SK-N-SH (cell line): ENCODE data around the gene DBR1. TPM values are rescaled to one million over a fixed set of nuclear protein-coding genes. Genes with fewer than 3 reads are reported as not detected.

Experiments
- CTCF ChIA-PET: fragments of 300-600, 350-600 bp; formaldehyde crosslinking; extraction: SDS; loops from one replicate; lab custom pipeline; 2021; lab: Yijun Ruan, JAX
- POLR2A ChIA-PET: fragments of 350-600 bp; sonication (Branson Sonifier 250); formaldehyde crosslinking; extraction: SDS; loops from one replicate; lab custom pipeline; 2020; ENCODE audit warnings: antibody characterized with exemption, inconsistent platforms; lab: Yijun Ruan, JAX
- DNase-seq: peaks from one replicate; pipeline ENCODE4 v3.0.0; 2012
- H2AFZ ChIP-seq: fragments of 200-600 bp; sonication (generic); 2 replicates; pipeline ENCODE4 v1.8.1; 2016; ENCODE audit warnings: antibody characterized with exemption, mild to moderate bottlenecking, low read depth
- H3F3A ChIP-seq: fragments of 200-600 bp; sonication (generic); replicated peaks from 2 replicates; pipeline ENCODE3; 2016; ENCODE audit warnings: antibody characterized with exemption, mild to moderate bottlenecking; ENCODE audit not compliant: insufficient read depth
- H3K27ac ChIP-seq, 2 experiments: fragments of 200-500 bp in 1 of 2; fragments of 200-600 bp in 1 of 2; sonication (Bioruptor generic) in 1 of 2; sonication (generic), shearing (Covaris generic) in 1 of 2; 2 replicates each; pipeline versions ENCODE4 v1.5.1 to v1.6.1; 2014 to 2016; ENCODE audit warnings: low read depth in 2 of 2, inconsistent platforms in 1 of 2, low read length in 1 of 2, mild to moderate bottlenecking in 1 of 2, mixed read lengths in 1 of 2
- H3K27me3 ChIP-seq: fragments of 200-600 bp; sonication (generic), shearing (Covaris generic); 2 replicates; pipeline ENCODE4 v1.6.1; 2016; ENCODE audit warnings: mixed run types; ENCODE audit not compliant: insufficient read depth
- H3K36me3 ChIP-seq, 2 experiments: fragments of 200-500 bp in 1 of 2; fragments of 200-600 bp in 1 of 2; sonication (Bioruptor generic) in 1 of 2; sonication (generic) in 1 of 2; replicated peaks in 1 of 2; 2 replicates each; pipeline versions ENCODE3 to v1.5.1; 2014 to 2016; ENCODE audit warnings: low read length in 1 of 2, mild to moderate bottlenecking in 1 of 2; ENCODE audit not compliant: insufficient read depth in 2 of 2, control insufficient read depth in 1 of 2
- H3K4me1 ChIP-seq, 2 experiments: fragments of 200-500 bp in 1 of 2; fragments of 200-600 bp in 1 of 2; sonication (Bioruptor generic) in 1 of 2; sonication (generic), shearing (Covaris generic) in 1 of 2; 2 replicates each; pipeline versions ENCODE4 v1.5.1 to v1.6.1; 2014 to 2016; ENCODE audit warnings: low read depth in 1 of 2, low read length in 1 of 2, mixed run types in 1 of 2; ENCODE audit not compliant: insufficient read depth in 2 of 2, control insufficient read depth in 1 of 2
- H3K4me2 ChIP-seq: fragments of 200-600 bp; sonication (generic), shearing (Covaris generic); 2 replicates; pipeline ENCODE4 v1.6.1; 2017; ENCODE audit warnings: mixed run types
- H3K4me3 ChIP-seq, 2 experiments: fragments of 200-500 bp in 1 of 2; fragments of 200-600 bp in 1 of 2; sonication (Bioruptor generic) in 1 of 2; sonication (generic), shearing (Covaris generic) in 1 of 2; 2 replicates each; pipeline versions ENCODE4 v1.5.1 to v1.8.1; 2014 to 2016; ENCODE audit warnings: low read depth in 2 of 2, inconsistent platforms in 1 of 2, low read length in 1 of 2, mild to moderate bottlenecking in 1 of 2, mixed read lengths in 1 of 2, moderate library complexity in 1 of 2
- H3K79me2 ChIP-seq: fragments of 200-600 bp; sonication (generic); 2 replicates; pipeline ENCODE4 v1.8.1; 2017; ENCODE audit warnings: mild to moderate bottlenecking; ENCODE audit not compliant: insufficient read depth
- H3K9ac ChIP-seq: fragments of 200-600 bp; sonication (generic); 2 replicates; pipeline ENCODE4 v1.6.1; 2017; ENCODE audit warnings: mixed run types
- H3K9me2 ChIP-seq: fragments of 200-600 bp; sonication (generic); 2 replicates; pipeline ENCODE4 v1.6.1; 2017; ENCODE audit warnings: mixed run types
- H3K9me3 ChIP-seq: fragments of 200-600 bp; sonication (generic); 2 replicates; pipeline ENCODE4 v1.6.1; 2017; ENCODE audit warnings: mixed run types, mild to moderate bottlenecking, moderate library complexity
- H4K20me1 ChIP-seq: fragments of 200-600 bp; sonication (generic); 2 replicates; pipeline ENCODE4 v1.6.1; 2017; ENCODE audit warnings: mild to moderate bottlenecking, mixed run types; ENCODE audit not compliant: insufficient read depth
- CTCF ChIP-seq: fragments of 200-600 bp; sonication (generic); IDR thresholded peaks from 2 replicates; pipeline ENCODE4 v1.6.1; 2017; ENCODE audit warnings: antibody characterized with exemption, mild to moderate bottlenecking, moderate library complexity
- FOSL2 ChIP-seq: IDR thresholded peaks from 2 replicates; pipeline ENCODE4 v1.4.0; 2012; ENCODE audit warnings: low read depth, mild to moderate bottlenecking, moderate library complexity, borderline replicate concordance
- JUND ChIP-seq: IDR thresholded peaks from 2 replicates; pipeline ENCODE4 v1.4.0; 2012
- POLR2AphosphoS5 ChIP-seq: IDR thresholded peaks from 2 replicates; pipeline ENCODE4 v1.6.1; 2012; ENCODE audit warnings: low read depth, low read length
- TAF1 ChIP-seq: IDR thresholded peaks from 2 replicates; pipeline ENCODE4 v1.6.1; 2012; ENCODE audit warnings: low read depth, mild to moderate bottlenecking, low read length, moderate library complexity, borderline replicate concordance
- TEAD4 ChIP-seq: IDR thresholded peaks from 2 replicates; pipeline ENCODE4 v1.4.0; 2012; ENCODE audit warnings: mild to moderate bottlenecking, borderline replicate concordance; ENCODE audit not compliant: insufficient read depth
- WGBS: methylation state at CpG from one replicate; pipeline ENCODE4 v1.1.6; 2017; ENCODE audit warnings: low lambda C conversion rate; 5-methylcytosine and 5-hydroxymethylcytosine counted together
- polyA plus RNA-seq, 3 experiments: library from polyadenylated mRNA; depleted of rRNA; stranded (reverse); fragments of >200 nt; gene quantifications; 2 replicates each; pipeline ENCODE4 v1.2.3, GENCODE V29; 2012
- TF ChIP-seq, protein P1 (sequence below): IDR thresholded peaks from 2 replicates; pipeline ENCODE4 v1.4.0; 2012; ENCODE audit warnings: low read depth
- TF ChIP-seq, protein P2 (sequence below): fragments of 150-350 bp; IDR thresholded peaks from 2 replicates; pipeline ENCODE4 v1.6.1; 2017; ENCODE audit warnings: antibody characterized with exemption, low read length, low read depth, borderline replicate concordance

DBR1 gene
- polyA plus RNA-seq, 1 of the 3 experiments (the other 2 are of a cell fraction): 9.2 TPM

- no peak overlapping the region for H3K9ac ChIP-seq
- WGBS: 75% methylated on average over 5 of the region's 10 CpGs
- no peaks in the 10 kb centered on the region for H3K36me3 ChIP-seq
- no peaks in the 10 kb centered on the region for H3K9me3 ChIP-seq
- no peaks in the 10 kb centered on the region for H3F3A ChIP-seq
- no peaks in the 10 kb centered on the region for H3K79me2 ChIP-seq
- TF ChIP-seq JUND (peak; percentile 20; the same call in 1 of the 2 replicates), FOSL2 (peak; percentile 41; the same call in 1 of the 2 replicates)
- TF ChIP-seq, protein P1, sequence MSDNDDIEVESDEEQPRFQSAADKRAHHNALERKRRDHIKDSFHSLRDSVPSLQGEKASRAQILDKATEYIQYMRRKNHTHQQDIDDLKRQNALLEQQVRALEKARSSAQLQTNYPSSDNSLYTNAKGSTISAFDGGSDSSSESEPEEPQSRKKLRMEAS: no peak
- TF ChIP-seq, all 33 proteins: peak for 2
- Histone ChIP-seq H3K4me3 (no peak overlapping the region), H3K4me2 (peak overlapping the region; percentile 46; the same call in 1 of the 2 replicates), H3K9me2 (no peaks in the 10 kb centered on the region; the same call in 1 of the 2 replicates), H4K20me1 (no peaks in the 10 kb centered on the region), H3K27ac (peak overlapping the region; percentile 41 to 89; a peak in 3 of 4 replicates), H3K4me1 (peaks cover 9 to 15% of the 10 kb centered on the region in 2 experiments; a peak in 3 of 4 replicates), H2AFZ (no peak overlapping the region), H3K27me3 (no peaks in the 10 kb centered on the region)
- POLR2A ChIA-PET: interaction anchor here (1.5 to 3.1 kb wide), 4 partner anchors 9 to 223 kb away, joined by 3 to 16 read pairs (median 10); partner anchors contain the start of genes ARMC8, DBR1, DZIP1L and MRAS
- CTCF ChIA-PET: interaction anchor here (1.4 to 1.6 kb wide), 3 partner anchors 9 to 64 kb away, joined by 4 to 5 read pairs (median 4); partner anchors contain the start of gene DZIP1L
- DNase-seq: no peak
Measured at GRCh38 chr3:138124706-138125355, 49.9 kb downstream of the DBR1 start.

DNA sequence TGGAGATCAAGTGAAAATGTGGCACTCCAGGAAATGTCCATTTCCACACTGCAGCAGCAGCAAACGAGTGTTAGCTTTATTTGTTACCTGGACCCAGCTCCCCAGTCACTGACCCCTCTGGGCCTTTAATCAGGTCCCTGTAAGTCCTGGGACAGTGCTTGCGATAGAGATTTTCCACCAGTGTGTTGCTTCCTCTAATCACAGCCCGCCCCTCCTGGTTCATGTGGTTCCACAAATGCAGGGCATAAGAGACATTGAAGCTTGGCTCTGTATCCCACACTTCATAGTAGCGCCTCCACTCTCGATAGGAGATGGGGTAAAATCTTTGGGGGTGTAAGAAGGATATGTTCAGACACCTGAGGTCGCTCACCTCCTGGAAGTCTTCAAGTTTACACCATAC, 50.5 kb downstream of the DBR1 start:
- Histone ChIP-seq H3K36me3 (no peaks in the 10 kb centered on the region), H3K9me3 (no peaks in the 10 kb centered on the region), H3K4me2 (no peak overlapping the region), H3K27ac (peak overlapping the region in 1 of 2 experiments; percentile 89; a peak in 1 of 4 replicates), H3K9me2 (no peaks in the 10 kb centered on the region; the same call in 1 of the 2 replicates), H3K4me1 (peaks cover 9 to 17% of the 10 kb centered on the region in 2 experiments; a peak in 3 of 4 replicates), H3K79me2 (no peaks in the 10 kb centered on the region), H3F3A (peaks cover 2% of the 10 kb centered on the region), H4K20me1 (no peaks in the 10 kb centered on the region), H2AFZ (no peak overlapping the region), H3K9ac (no peak overlapping the region), H3K4me3 (no peak overlapping the region), H3K27me3 (no peaks in the 10 kb centered on the region)
- ChIA-PET POLR2A (interaction anchor here (2.1 kb wide), 1 partner anchor 50 kb away, joined by 14 read pairs; the partner anchor contains the start of gene DBR1), CTCF (interaction anchor here (1.4 to 1.7 kb wide), 4 partner anchors 8 to 63 kb away, joined by 4 to 5 read pairs (median 4); partner anchors contain the start of gene DZIP1L)
- TF ChIP-seq POLR2AphosphoS5: no peak
- no peak for TF ChIP-seq TAF1
- TF ChIP-seq, protein P2, sequence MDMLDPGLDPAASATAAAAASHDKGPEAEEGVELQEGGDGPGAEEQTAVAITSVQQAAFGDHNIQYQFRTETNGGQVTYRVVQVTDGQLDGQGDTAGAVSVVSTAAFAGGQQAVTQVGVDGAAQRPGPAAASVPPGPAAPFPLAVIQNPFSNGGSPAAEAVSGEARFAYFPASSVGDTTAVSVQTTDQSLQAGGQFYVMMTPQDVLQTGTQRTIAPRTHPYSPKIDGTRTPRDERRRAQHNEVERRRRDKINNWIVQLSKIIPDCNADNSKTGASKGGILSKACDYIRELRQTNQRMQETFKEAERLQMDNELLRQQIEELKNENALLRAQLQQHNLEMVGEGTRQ: no peak
- whole genome bisulfite sequencing: 91% methylated on average over 6 of the region's 6 CpGs
- no peak for DNase-seq

GRCh38 chr3:138119423-138119766, 55.3 kb downstream of the DBR1 start:
- no peak for DNase-seq
- Histone ChIP-seq H3K4me3 (no peak overlapping the region), H3K4me2 (no peak overlapping the region), H3K36me3 (no peaks in the 10 kb centered on the region), H3K27me3 (no peaks in the 10 kb centered on the region), H3K9me3 (no peaks in the 10 kb centered on the region), H3K9ac (no peak overlapping the region), H3K4me1 (peaks cover 0 to 7% of the 10 kb centered on the region in 2 experiments; a peak in 1 of 4 replicates), H2AFZ (peak overlapping the region; percentile 17; the same call in 1 of the 2 replicates), H3F3A (peaks cover 14% of the 10 kb centered on the region), H3K27ac (no peak overlapping the region), H3K9me2 (no peaks in the 10 kb centered on the region; the same call in 1 of the 2 replicates), H3K79me2 (peaks cover 5% of the 10 kb centered on the region), H4K20me1 (no peaks in the 10 kb centered on the region)
- 85% methylated on average over 4 of the region's 4 CpGs for WGBS
- ChIA-PET POLR2A (no interaction called here), CTCF (interaction anchor here (0.6 to 3.4 kb wide), 20 partner anchors 9 to 1009 kb away, joined by 3 to 69 read pairs (median 6); partner anchors contain the start of genes A4GNT and DBR1)
- no peak for TF ChIP-seq TEAD4
- no peak for TF ChIP-seq CTCF
